Panc1 (cell line): ENCODE results near the gene MAP3K21. TPM values are rescaled to one million over a fixed set of nuclear protein-coding genes. Genes with fewer than 3 reads are reported as not detected.

ENCODE experiments used
- ATAC-seq: fragments of 200-7000 bp; cut with Tn5 transposase; 2 replicates; pipeline ENCODE4 v1.9.1; 2020; ENCODE audit warnings: mild to moderate bottlenecking, moderate library complexity
- BruUV-seq: library from RNA; stranded (reverse); fragments of 400-500 nt; replicated peaks from 2 replicates; lab custom pipeline; 2021; lab: Mats Ljungman, UMichigan
- CTCF ChIA-PET: fragments of 300-600 bp; sonication (Branson Sonifier 250); formaldehyde crosslinking; loops from one replicate; lab custom pipeline; 2022; ENCODE audit warnings: antibody characterized with exemption; lab: Charles Lee
- POLR2A ChIA-PET: fragments of 300-600 bp; sonication (Branson Sonifier 250); formaldehyde crosslinking; loops from one replicate; lab custom pipeline; 2022; ENCODE audit warnings: antibody characterized with exemption; lab: Charles Lee
- DNase-seq: peaks from one replicate; pipeline ENCODE4 v3.0.0-alpha.2; 2010; ENCODE audit warnings: low read depth, low spot score
- H3K27ac ChIP-seq: 2 replicates; pipeline ENCODE4 v1.5.1; 2011; ENCODE audit warnings: mild to moderate bottlenecking, low read length, inconsistent platforms
- H3K27me3 ChIP-seq: fragments of 200-500 bp; sonication (Bioruptor generic); 2 replicates; pipeline ENCODE4 v1.6.0; 2014; ENCODE audit warnings: low read length, inconsistent platforms; ENCODE audit not compliant: control insufficient read depth, insufficient read depth
- H3K36me3 ChIP-seq: fragments of 200-500 bp; sonication (Bioruptor generic); 2 replicates; pipeline ENCODE4 v1.5.1; 2014; ENCODE audit warnings: inconsistent platforms, mild to moderate bottlenecking, low read length, moderate library complexity; ENCODE audit not compliant: control insufficient read depth, insufficient read depth
- H3K4me1 ChIP-seq: 2 replicates; pipeline ENCODE4 v1.5.1; 2011; ENCODE audit warnings: inconsistent platforms, mild to moderate bottlenecking, low read length, moderate library complexity; ENCODE audit not compliant: control insufficient read depth, insufficient read depth
- H3K4me3 ChIP-seq, 2 experiments: 2 replicates each; pipeline ENCODE4 v1.5.1; 2011 to 2012; ENCODE audit warnings: low read depth in 2 of 2, low read length in 2 of 2, mild to moderate bottlenecking in 2 of 2, inconsistent platforms in 1 of 2, moderate library complexity in 1 of 2
- H3K9me3 ChIP-seq: fragments of 200-500 bp; sonication (Bioruptor generic); 2 replicates; pipeline ENCODE4 v1.5.1; 2014; ENCODE audit warnings: low read depth, mild to moderate bottlenecking, inconsistent platforms, low read length, moderate library complexity; ENCODE audit not compliant: control insufficient read depth, insufficient read depth
- CTCF ChIP-seq: fragments of 450-650 bp; IDR thresholded peaks from 2 replicates; pipeline ENCODE4 v1.5.1; 2017; ENCODE audit warnings: mild to moderate bottlenecking
- POLR2AphosphoS5 ChIP-seq: IDR thresholded peaks from 2 replicates; pipeline ENCODE4 v1.6.1; 2012; ENCODE audit warnings: mild to moderate bottlenecking, low read depth, low read length, moderate library complexity
- REST ChIP-seq, 2 experiments: IDR thresholded peaks; 2 replicates each; pipeline ENCODE4 v1.6.1; 2011 to 2012; ENCODE audit warnings: low read depth in 2 of 2, control low read depth in 1 of 2, low read length in 1 of 2, mild to moderate bottlenecking in 1 of 2, moderate library complexity in 1 of 2; ENCODE audit not compliant: insufficient read depth in 1 of 2
- SIN3A ChIP-seq: IDR thresholded peaks from 2 replicates; pipeline ENCODE4 v1.6.1; 2012; ENCODE audit warnings: low read depth, mild to moderate bottlenecking, low read length, moderate library complexity, borderline replicate concordance; ENCODE audit not compliant: insufficient read depth
- TCF7L2 ChIP-seq: IDR thresholded peaks from 2 replicates; pipeline ENCODE4 v1.6.1; 2011; ENCODE audit warnings: mild to moderate bottlenecking, low read depth, low read length, inconsistent platforms
- in situ Hi-C: cut with HindIII; loops from 2 replicates; pipeline ENCODE4 v1.10.0; 2016; ENCODE audit warnings: low sequenced_read_pairs, low pct_unique_long_range_greater_than_20kb
- intact Hi-C: fragments of 100-400 bp; cut with micrococcal nuclease; formaldehyde crosslinking; loops from one replicate; pipeline ENCODE4 v1.10.0; 2022; ENCODE audit not compliant: unreplicated experiment
- total RNA-seq: library from RNA; stranded (reverse); gene quantifications from one replicate; pipeline ENCODE4 v1.2.1, GENCODE V29; 2021; ENCODE audit not compliant: unreplicated experiment

The MAP3K21 gene
- total RNA-seq, 1 experiment from 2014 or later: 3.1 TPM

- in situ Hi-C loops (no loop called here), intact Hi-C loops (no loop called here)
- no TSS peak for BruUV-seq
- Histone ChIP-seq H3K36me3 (no peaks in the 10 kb centered on the region), H3K4me3 (no peak overlapping the region), H3K4me1 (no peaks in the 10 kb centered on the region), H3K27me3 (no peaks in the 10 kb centered on the region; the same call in 1 of the 2 replicates), H3K9me3 (no peaks in the 10 kb centered on the region), H3K27ac (no peak overlapping the region)
- ChIA-PET POLR2A (no interaction called here), CTCF (no interaction called here)
- no peak for TF ChIP-seq REST (IDR thresholded peaks at IDR 0.05; ENCODE audit: insufficient read depth in 1 of 2, low read depth in 2 of 2, low read length in 1 of 2)
- no peak for TF ChIP-seq POLR2AphosphoS5
- no peak for TF ChIP-seq CTCF
- TF ChIP-seq SIN3A: no peak
- DNase-seq (no peak), ATAC-seq (no peak)
These were observed 14.6 kb downstream of the MAP3K21 start for GRCh38 chr1:233342086-233342485.

- in situ Hi-C loops (no loop called here), intact Hi-C loops (no loop called here)
- Histone ChIP-seq H3K36me3 (no peaks in the 10 kb centered on the region), H3K4me3 (no peak overlapping the region), H3K4me1 (no peaks in the 10 kb centered on the region), H3K27me3 (no peaks in the 10 kb centered on the region), H3K9me3 (no peaks in the 10 kb centered on the region), H3K27ac (no peak overlapping the region)
- DNase-seq (no peak), ATAC-seq (no peak)
- POLR2A ChIA-PET: no interaction called here
- CTCF ChIA-PET: no interaction called here
- no peak for TF ChIP-seq SIN3A
- no peak for TF ChIP-seq TCF7L2
- no peak for TF ChIP-seq REST (IDR thresholded peaks at IDR 0.05; ENCODE audit: insufficient read depth in 1 of 2, low read depth in 2 of 2, low read length in 1 of 2)
- TF ChIP-seq CTCF: no peak
- no peak for TF ChIP-seq POLR2AphosphoS5
- BruUV-seq: no TSS peak
These were observed 15.7 kb downstream of the MAP3K21 start for GRCh38 chr1:233343262-233343661.
